Measurements from ENCODE around the gene SLC43A2. TPM values are rescaled to one million over a fixed set of nuclear protein-coding genes. Genes with fewer than 3 reads are reported as not detected.
A peak's percentile ranks its signal among the peaks of the same experiment; 100 is the strongest.

The SLC43A2 gene
- polyA plus RNA-seq, 1 donor from 2014 or later, result 60.1 TPM

DNA sequence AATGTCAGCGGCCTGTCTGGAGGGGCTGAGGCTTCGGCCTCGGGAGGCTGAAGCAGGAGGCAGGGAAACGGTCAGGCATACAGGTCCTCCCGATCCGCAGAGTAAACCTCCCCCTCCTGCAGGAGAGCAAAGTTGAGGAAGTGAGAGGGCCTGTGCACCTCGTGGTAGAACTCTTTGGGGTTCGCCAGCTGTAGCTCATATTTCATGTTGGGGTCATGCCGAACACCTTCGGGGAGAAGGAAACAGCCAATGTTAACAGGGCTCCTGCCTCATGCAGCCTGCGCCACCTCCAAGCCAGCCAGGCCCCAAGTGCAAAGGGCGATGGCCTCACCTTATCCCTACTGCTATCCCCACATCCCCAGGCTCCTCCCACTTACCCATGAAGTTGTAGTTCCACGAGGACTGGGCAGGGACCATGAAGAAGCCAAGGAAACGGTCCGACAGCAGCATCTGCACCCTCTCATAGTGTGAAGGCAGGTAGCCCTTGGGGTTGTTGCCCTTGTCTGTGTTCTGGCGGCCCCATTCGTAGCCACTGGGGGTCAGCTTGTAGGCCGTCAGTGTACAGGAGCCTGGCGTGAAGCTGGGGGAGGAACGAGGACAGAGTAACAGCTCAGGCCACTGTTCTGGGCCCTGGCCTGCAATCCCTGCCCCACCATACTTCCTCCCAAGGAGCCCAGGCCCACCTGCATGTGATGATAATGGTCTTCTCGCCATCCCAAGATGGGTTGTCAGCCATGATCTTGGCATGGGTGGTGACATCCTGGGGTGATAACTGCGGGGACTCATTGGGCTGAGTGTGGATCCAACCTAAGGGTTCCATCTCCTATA is 22.3 kb upstream of the SLC43A2 start:
- no peaks in the 10 kb centered on the region for H3K79me2 ChIP-seq (replicated peaks; ENCODE audit: insufficient read depth, low read length)
- TF ChIP-seq, protein P1, sequence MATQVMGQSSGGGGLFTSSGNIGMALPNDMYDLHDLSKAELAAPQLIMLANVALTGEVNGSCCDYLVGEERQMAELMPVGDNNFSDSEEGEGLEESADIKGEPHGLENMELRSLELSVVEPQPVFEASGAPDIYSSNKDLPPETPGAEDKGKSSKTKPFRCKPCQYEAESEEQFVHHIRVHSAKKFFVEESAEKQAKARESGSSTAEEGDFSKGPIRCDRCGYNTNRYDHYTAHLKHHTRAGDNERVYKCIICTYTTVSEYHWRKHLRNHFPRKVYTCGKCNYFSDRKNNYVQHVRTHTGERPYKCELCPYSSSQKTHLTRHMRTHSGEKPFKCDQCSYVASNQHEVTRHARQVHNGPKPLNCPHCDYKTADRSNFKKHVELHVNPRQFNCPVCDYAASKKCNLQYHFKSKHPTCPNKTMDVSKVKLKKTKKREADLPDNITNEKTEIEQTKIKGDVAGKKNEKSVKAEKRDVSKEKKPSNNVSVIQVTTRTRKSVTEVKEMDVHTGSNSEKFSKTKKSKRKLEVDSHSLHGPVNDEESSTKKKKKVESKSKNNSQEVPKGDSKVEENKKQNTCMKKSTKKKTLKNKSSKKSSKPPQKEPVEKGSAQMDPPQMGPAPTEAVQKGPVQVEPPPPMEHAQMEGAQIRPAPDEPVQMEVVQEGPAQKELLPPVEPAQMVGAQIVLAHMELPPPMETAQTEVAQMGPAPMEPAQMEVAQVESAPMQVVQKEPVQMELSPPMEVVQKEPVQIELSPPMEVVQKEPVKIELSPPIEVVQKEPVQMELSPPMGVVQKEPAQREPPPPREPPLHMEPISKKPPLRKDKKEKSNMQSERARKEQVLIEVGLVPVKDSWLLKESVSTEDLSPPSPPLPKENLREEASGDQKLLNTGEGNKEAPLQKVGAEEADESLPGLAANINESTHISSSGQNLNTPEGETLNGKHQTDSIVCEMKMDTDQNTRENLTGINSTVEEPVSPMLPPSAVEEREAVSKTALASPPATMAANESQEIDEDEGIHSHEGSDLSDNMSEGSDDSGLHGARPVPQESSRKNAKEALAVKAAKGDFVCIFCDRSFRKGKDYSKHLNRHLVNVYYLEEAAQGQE (IDR thresholded peaks at IDR 0.05; ENCODE audit: borderline replicate concordance), result no peak
- TF ChIP-seq EP300 (conservative IDR thresholded peaks at IDR 0.05; ENCODE audit: poor library complexity, severe bottlenecking) (no peak), MXI1 (conservative IDR thresholded peaks at IDR 0.05; ENCODE audit: poor library complexity, severe bottlenecking) (no peak)
- TF ChIP-seq, protein P2, sequence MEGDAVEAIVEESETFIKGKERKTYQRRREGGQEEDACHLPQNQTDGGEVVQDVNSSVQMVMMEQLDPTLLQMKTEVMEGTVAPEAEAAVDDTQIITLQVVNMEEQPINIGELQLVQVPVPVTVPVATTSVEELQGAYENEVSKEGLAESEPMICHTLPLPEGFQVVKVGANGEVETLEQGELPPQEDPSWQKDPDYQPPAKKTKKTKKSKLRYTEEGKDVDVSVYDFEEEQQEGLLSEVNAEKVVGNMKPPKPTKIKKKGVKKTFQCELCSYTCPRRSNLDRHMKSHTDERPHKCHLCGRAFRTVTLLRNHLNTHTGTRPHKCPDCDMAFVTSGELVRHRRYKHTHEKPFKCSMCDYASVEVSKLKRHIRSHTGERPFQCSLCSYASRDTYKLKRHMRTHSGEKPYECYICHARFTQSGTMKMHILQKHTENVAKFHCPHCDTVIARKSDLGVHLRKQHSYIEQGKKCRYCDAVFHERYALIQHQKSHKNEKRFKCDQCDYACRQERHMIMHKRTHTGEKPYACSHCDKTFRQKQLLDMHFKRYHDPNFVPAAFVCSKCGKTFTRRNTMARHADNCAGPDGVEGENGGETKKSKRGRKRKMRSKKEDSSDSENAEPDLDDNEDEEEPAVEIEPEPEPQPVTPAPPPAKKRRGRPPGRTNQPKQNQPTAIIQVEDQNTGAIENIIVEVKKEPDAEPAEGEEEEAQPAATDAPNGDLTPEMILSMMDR (IDR thresholded peaks at IDR 0.05; ENCODE audit: poor library complexity, severe bottlenecking), result no peak
- H3K36me3 ChIP-seq (ENCODE audit: insufficient read depth, low read length), result peaks cover 7% of the 10 kb centered on the region
- H3K9me3 ChIP-seq (ENCODE audit: low read length), result no peaks in the 10 kb centered on the region
- H3K27me3 ChIP-seq (ENCODE audit: insufficient read depth, low read depth, low read length), result no peaks in the 10 kb centered on the region
- H3K9ac ChIP-seq (ENCODE audit: low read length), result no peak overlapping the region
- no peak overlapping the region for H3K4me2 ChIP-seq (ENCODE audit: low read length)
- no peaks in the 10 kb centered on the region for H3K9me2 ChIP-seq (ENCODE audit: insufficient read depth, low read length)
- no peaks in the 10 kb centered on the region for H3F3A ChIP-seq (ENCODE audit: insufficient read depth, low read length, poor library complexity, severe bottlenecking)
- no peak overlapping the region for H3K4me3 ChIP-seq (ENCODE audit: low read length)
- no peak overlapping the region for H2AFZ ChIP-seq (ENCODE audit: low read depth, low read length)
- H4K20me1 ChIP-seq (ENCODE audit: insufficient read depth), result no peaks in the 10 kb centered on the region
- no peak overlapping the region for H3K27ac ChIP-seq (ENCODE audit: low read length)

DNA sequence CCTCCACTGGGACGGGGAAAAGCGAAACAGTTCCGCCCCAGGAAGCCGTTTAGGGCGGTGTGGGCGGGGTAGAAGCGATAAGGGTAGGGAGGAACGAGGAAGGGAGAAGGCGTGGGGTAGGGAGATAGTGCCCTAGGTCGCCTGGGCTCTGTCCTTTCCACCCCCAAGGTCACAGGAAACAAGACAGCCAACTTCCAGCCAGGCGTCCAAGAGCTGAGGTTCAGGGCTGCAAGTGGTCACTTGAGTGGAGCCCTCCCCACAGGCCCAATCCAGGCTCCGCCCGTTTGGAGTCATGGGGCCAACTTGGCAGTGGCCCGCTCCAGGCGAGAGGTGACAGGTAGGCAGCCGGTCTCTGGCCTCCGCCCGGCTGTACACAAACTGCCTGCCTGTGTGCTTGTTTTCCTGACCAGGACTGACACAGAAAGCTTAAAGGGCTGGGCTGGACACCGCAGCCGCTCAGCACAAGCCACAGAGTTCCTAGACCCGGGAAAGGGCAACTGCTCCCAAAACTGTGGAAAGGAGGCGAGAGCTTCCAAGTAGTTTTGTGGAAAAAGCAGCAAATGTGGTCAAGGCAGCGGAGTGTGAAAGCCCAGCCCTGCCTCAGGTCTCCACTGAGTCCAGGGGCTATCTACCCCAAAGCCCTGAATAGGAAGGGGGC is 21.3 kb upstream of the SLC43A2 start, which contains the start of gene RILP:
TSS of gene RILP (minus strand) at position 23 of the 658 bp plus-strand sequence. CDS start 62 bp downstream, outside the sequence.
- H3K27ac ChIP-seq (ENCODE audit: low read length), result peak within 1 kb of the TSS; percentile 42
- peak within 1 kb of the TSS; percentile 63 for H3K4me3 ChIP-seq (ENCODE audit: low read length)
- peaks cover 7% of the 10 kb centered on the region for H3K36me3 ChIP-seq (ENCODE audit: insufficient read depth, low read length)
- H3K27me3 ChIP-seq (ENCODE audit: insufficient read depth, low read depth, low read length), result no peaks in the 10 kb centered on the region
- H3K9ac ChIP-seq (ENCODE audit: low read length), result peak within 1 kb of the TSS; percentile 55
- no peak within 1 kb of the TSS for H2AFZ ChIP-seq (ENCODE audit: low read depth, low read length)
- H3K9me3 ChIP-seq (ENCODE audit: low read length), result no peaks in the 10 kb centered on the region
- TF ChIP-seq, protein P1 (IDR thresholded peaks at IDR 0.05; ENCODE audit: borderline replicate concordance), result no peak
- no peak for TF ChIP-seq EZH2 (IDR thresholded peaks at IDR 0.05; ENCODE audit: borderline replicate concordance, insufficient read depth, low read length, poor library complexity, severe bottlenecking)
- no peak for TF ChIP-seq TAF1 (IDR thresholded peaks at IDR 0.05; ENCODE audit: low read depth)
- no peak for TF ChIP-seq MXI1 (conservative IDR thresholded peaks at IDR 0.05; ENCODE audit: poor library complexity, severe bottlenecking)
- TF ChIP-seq SMC3 (conservative IDR thresholded peaks at IDR 0.05; ENCODE audit: poor library complexity), result no peak
- TF ChIP-seq POLR2AphosphoS5 (IDR thresholded peaks at IDR 0.05), result no peak
- TF ChIP-seq EP300 (conservative IDR thresholded peaks at IDR 0.05; ENCODE audit: poor library complexity, severe bottlenecking), result no peak
- TF ChIP-seq RAD21 (conservative IDR thresholded peaks at IDR 0.05), result no peak
- TF ChIP-seq, protein P2 (IDR thresholded peaks at IDR 0.05; ENCODE audit: poor library complexity, severe bottlenecking), result no peak
- no peaks in the 10 kb centered on the region for H3K9me2 ChIP-seq (ENCODE audit: insufficient read depth, low read length)
- no peaks in the 10 kb centered on the region for H3F3A ChIP-seq (ENCODE audit: insufficient read depth, low read length, poor library complexity, severe bottlenecking)
- peak within 1 kb of the TSS; percentile 6 for H3K4me2 ChIP-seq (ENCODE audit: low read length)
- no peaks in the 10 kb centered on the region for H4K20me1 ChIP-seq (ENCODE audit: insufficient read depth)
- H3K79me2 ChIP-seq (replicated peaks; ENCODE audit: insufficient read depth, low read length), result no peaks in the 10 kb centered on the region
